DLD1 (cell line): ENCODE measurements around the gene GAL3ST2.

Experiments used
- in situ Hi-C: cut with HindIII; loops from 2 replicates; pipeline ENCODE4 v1.10.0; 2017; ENCODE audit warnings: low sequenced_read_pairs

Gene GAL3ST2

GRCh38 chr2:241842620-241843211 is 66.1 kb downstream of the GAL3ST2 start:
- in situ Hi-C loops: no loop called here

DNA sequence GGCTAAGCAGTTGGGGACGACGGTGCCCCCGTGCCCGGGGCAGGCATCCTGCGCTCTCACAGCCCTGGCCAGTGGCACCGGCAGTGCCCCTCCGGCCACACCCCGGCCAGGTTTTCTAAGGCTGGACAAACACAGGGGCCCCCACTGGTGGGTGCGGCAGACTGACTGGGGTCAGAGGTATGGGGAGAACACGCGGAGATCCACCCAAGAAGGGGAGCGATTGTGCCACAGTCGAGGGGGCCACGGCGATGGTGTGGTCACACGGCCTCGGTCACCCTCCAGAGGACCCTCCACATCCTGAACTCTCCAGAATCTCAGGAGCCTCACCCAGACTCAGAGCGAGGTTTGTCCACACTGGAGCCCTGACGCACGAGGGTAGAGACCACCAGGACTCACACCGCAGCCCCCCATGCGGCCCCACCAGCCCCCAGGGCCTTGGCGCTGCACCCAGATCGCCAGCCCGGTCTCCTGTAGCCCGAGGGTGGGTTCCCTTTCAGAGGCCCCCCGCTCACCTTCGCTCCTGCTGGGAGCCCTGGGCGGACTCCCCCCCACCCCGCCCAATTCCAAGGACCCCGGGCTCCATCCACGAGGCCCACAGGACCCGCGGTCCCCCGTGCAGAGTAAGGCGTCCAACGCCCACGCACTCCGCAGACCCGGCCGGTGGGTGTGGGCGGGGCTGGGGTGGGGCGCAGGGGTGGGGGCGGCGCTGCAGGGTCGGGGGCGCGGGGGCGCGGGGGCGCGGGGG is 66.9 kb downstream of the GAL3ST2 start:
- in situ Hi-C loops: no loop called here

- in situ Hi-C loops: no loop called here
Observed at GRCh38 chr2:241844066-241844728, 67.6 kb downstream of the GAL3ST2 start.

GRCh38 chr2:241844831-241845578 is 68.4 kb downstream of the GAL3ST2 start:
- in situ Hi-C loops: no loop called here

GRCh38 chr2:241846406-241846805 is 69.8 kb downstream of the GAL3ST2 start:
- in situ Hi-C loops: no loop called here

GRCh38 chr2:241848761-241849615 is 72.4 kb downstream of the GAL3ST2 start:
- in situ Hi-C loops: no loop called here

- in situ Hi-C loops: no loop called here
Observed at GRCh38 chr2:241849616-241850543, 73.3 kb downstream of the GAL3ST2 start.

GRCh38 chr2:241850544-241851324 is 74.1 kb downstream of the GAL3ST2 start:
- in situ Hi-C loops: no loop called here

- in situ Hi-C loops: no loop called here
Observed at GRCh38 chr2:241851325-241852115, 74.9 kb downstream of the GAL3ST2 start.

DNA sequence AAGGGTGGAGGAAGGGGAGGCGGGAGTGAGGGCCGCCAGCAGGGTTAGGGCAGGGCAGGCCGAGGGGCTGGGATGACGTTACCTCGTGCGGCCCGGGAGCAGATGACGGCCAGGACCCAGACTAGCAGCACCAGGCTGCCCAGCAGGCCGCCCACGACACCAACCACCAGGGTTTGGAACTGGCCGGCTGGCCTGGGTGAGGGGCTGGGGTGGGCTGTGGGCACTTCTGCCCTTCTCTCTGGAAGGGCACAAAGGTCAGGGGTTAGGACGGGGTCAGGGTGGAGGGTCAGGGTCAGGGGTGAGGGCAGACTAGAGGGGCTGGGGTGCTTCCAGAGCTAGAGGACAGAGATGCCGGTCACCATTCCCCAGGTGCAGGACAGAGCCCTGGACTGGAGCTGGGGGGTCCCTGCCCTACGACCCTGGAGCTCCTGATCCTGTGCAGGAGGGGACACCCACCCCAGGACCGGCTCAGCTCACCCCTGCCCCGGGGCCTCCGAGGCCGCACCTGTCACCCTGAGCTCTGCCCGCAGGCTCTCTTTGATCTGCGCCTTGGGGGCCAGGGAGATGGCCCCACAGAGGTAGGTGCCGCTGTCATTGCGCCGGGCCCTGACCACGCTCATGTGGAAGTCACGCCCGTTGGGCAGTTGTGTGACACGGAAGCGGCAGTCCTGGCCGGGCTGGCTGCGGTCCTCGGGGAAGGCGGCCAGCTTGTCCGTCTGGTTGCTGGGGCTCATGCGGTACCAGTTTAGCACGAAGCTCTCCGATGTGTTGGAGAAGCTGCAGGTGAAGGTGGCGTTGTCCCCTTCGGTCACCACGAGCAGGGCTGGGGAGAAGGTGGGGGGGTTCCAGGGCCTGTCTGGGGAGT is 75.7 kb downstream of the GAL3ST2 start:
- in situ Hi-C loops: no loop called here

DNA sequence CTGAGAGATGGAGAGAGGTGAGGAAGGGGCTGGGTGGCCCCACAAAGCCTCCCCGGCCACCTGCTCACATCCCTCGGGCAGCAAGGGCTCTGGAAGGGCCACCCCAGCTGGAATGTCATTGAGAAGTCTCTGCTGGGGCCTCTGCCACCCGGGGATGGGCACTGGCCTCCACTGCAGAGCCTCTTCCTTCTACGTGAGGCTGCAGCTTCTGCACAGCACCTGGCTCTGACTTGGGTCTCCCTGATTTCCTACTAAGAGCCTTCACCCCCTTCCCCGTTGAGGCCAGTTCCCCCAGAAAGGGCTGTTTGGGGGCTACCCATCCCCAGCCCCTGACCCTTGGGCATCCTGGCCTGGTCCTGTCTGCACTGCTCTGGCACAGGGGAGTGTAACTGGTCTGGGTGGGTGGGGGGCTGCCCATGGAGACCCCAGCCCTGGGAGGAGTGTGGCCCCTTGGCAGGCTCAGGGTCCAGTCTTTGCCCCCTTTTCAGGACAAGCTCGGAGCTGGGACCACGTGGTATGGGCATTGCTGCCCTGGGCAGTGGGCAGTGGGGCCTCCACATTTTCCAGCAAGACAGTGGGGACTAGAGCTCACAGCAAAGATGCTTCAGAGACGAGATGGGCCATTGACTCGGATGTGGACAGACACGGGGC is 76.5 kb downstream of the GAL3ST2 start:
- in situ Hi-C loops: no loop called here
